Activated CD4-positive, alpha-beta T cell treated with anti-CD3 and anti-CD28 coated beads, Interleukin-2, amount 50 U/mL, for 48 hours (primary cell): ENCODE results near the gene GTF2F2.

ENCODE experiments used
- DNase-seq, 2 experiments: peaks; one replicate each; pipeline ENCODE4 v3.0.0-alpha.2; 2020

The GTF2F2 gene

GRCh38 chr13:45119991-45120864 is at the start of gene GTF2F2:
TSS of gene GTF2F2 (plus strand) at chr13:45120510. CDS start at chr13:45120656, 146 bp downstream.
- DNase-seq = peak; percentile 86 to 90

GRCh38 chr13:45073809-45074208 is 46.5 kb upstream of the GTF2F2 start:
- no peak for DNase-seq

GRCh38 chr13:45074721-45075120 is 45.6 kb upstream of the GTF2F2 start:
- DNase-seq = no peak

- no peak for DNase-seq
Observed at GRCh38 chr13:45078003-45078402, 42.3 kb upstream of the GTF2F2 start.

- DNase-seq = no peak
Observed at GRCh38 chr13:45082964-45083363, 37.3 kb upstream of the GTF2F2 start.

- DNase-seq = no peak
Observed at GRCh38 chr13:45084515-45084914, 35.8 kb upstream of the GTF2F2 start.

- DNase-seq = no peak
Observed at GRCh38 chr13:45086484-45086883, 33.8 kb upstream of the GTF2F2 start.

GRCh38 chr13:45092663-45093062 is 27.6 kb upstream of the GTF2F2 start:
- DNase-seq = no peak

GRCh38 chr13:45100573-45101262 is 19.6 kb upstream of the GTF2F2 start:
- DNase-seq = no peak

GRCh38 chr13:45101327-45102018 is 18.8 kb upstream of the GTF2F2 start:
- DNase-seq = no peak

GRCh38 chr13:45102136-45102507 is 18.2 kb upstream of the GTF2F2 start:
- no peak for DNase-seq

GRCh38 chr13:45103449-45103848 is 16.9 kb upstream of the GTF2F2 start:
- DNase-seq = no peak

- DNase-seq = no peak
Observed at GRCh38 chr13:45104261-45104660, 16.0 kb upstream of the GTF2F2 start.

- no peak for DNase-seq
Observed at GRCh38 chr13:45105895-45106294, 14.4 kb upstream of the GTF2F2 start.

GRCh38 chr13:45107539-45107938 is 12.8 kb upstream of the GTF2F2 start:
- no peak for DNase-seq

- peak; percentile 4 to 9 for DNase-seq
Observed at GRCh38 chr13:45108716-45109101, 11.6 kb upstream of the GTF2F2 start.

GRCh38 chr13:45109102-45109720 is 11.1 kb upstream of the GTF2F2 start:
- peak; percentile 6 for DNase-seq

- no peak for DNase-seq
Observed at GRCh38 chr13:45113233-45114224, 6.8 kb upstream of the GTF2F2 start.

- DNase-seq = peak; percentile 50 to 62
Observed at GRCh38 chr13:45119469-45119990, 780 bp upstream of the GTF2F2 start.

- no peak for DNase-seq
Observed at GRCh38 chr13:45120967-45121831, 889 bp downstream of the GTF2F2 start.

GRCh38 chr13:45122941-45123340 is 2.6 kb downstream of the GTF2F2 start:
- no peak for DNase-seq
